Loucy (cell line): ENCODE measurements around the gene LEF1.
A peak's percentile ranks its signal among the peaks of the same experiment; 100 is the strongest.

Experiments used
- H2AFZ ChIP-seq: fragments of 200-600 bp; sonication (generic); 2 replicates; pipeline ENCODE4 v1.6.0; 2016; ENCODE audit warnings: antibody characterized with exemption, mild to moderate bottlenecking, low read length, moderate library complexity
- H3F3A ChIP-seq: fragments of 200-600 bp; 2 replicates; pipeline ENCODE4 v1.6.0; 2016; ENCODE audit warnings: antibody characterized with exemption, low read depth, mild to moderate bottlenecking
- H3K27me3 ChIP-seq: fragments of 200-600 bp; sonication (generic); 2 replicates; pipeline ENCODE4 v1.6.1; 2014; ENCODE audit warnings: low read length, mild to moderate bottlenecking; ENCODE audit not compliant: insufficient read depth, poor library complexity, severe bottlenecking
- H3K36me3 ChIP-seq: fragments of 200-600 bp; sonication (generic); 2 replicates; pipeline ENCODE4 v1.6.1; 2016; ENCODE audit warnings: low read length; ENCODE audit not compliant: insufficient read depth
- H3K4me1 ChIP-seq: fragments of 200-600 bp; sonication (generic); 2 replicates; pipeline ENCODE4 v1.5.1; 2014; ENCODE audit warnings: low read length, mild to moderate bottlenecking; ENCODE audit not compliant: insufficient read depth, poor library complexity, severe bottlenecking
- H3K4me2 ChIP-seq: fragments of 200-600 bp; sonication (generic); 2 replicates; pipeline ENCODE4 v1.6.0; 2014; ENCODE audit warnings: antibody characterized with exemption, low read length, low read depth, mild to moderate bottlenecking; ENCODE audit not compliant: poor library complexity, severe bottlenecking
- H3K4me3 ChIP-seq: fragments of 200-600 bp; sonication (generic); 2 replicates; pipeline ENCODE4 v1.5.1; 2014; ENCODE audit warnings: low read length, mild to moderate bottlenecking, mixed read lengths; ENCODE audit not compliant: poor library complexity, severe bottlenecking
- H3K79me2 ChIP-seq: fragments of 200-600 bp; sonication (generic); 2 replicates; pipeline ENCODE4 v1.6.1; 2014; ENCODE audit warnings: low read length; ENCODE audit not compliant: insufficient read depth
- H3K9ac ChIP-seq: fragments of 200-600 bp; sonication (generic); 2 replicates; pipeline ENCODE4 v1.6.0; 2014; ENCODE audit warnings: mild to moderate bottlenecking, low read depth, low read length, moderate library complexity; ENCODE audit not compliant: poor library complexity, severe bottlenecking
- H3K9me2 ChIP-seq: fragments of 200-600 bp; sonication (generic); replicated peaks from 2 replicates; pipeline ENCODE4 v1.6.1; 2016; ENCODE audit warnings: low read depth, low read length, mixed read lengths
- H3K9me3 ChIP-seq: fragments of 200-600 bp; sonication (generic); 2 replicates; pipeline ENCODE4 v1.6.1; 2014; ENCODE audit warnings: mild to moderate bottlenecking, antibody characterized with exemption, low read length, low read depth; ENCODE audit not compliant: insufficient read depth
- H4K20me1 ChIP-seq: fragments of 200-600 bp; sonication (generic); 2 replicates; pipeline ENCODE4 v1.6.0; 2014; ENCODE audit warnings: antibody characterized with exemption, low read length, mild to moderate bottlenecking; ENCODE audit not compliant: insufficient read depth, poor library complexity, severe bottlenecking
- EZH2phosphoT487 ChIP-seq: fragments of 200-600 bp; IDR thresholded peaks from 2 replicates; pipeline ENCODE4 v1.6.1; 2018; ENCODE audit warnings: antibody characterized with exemption, mild to moderate bottlenecking, moderate library complexity, borderline replicate concordance
- TF ChIP-seq, protein P1 (sequence below): fragments of 200-600 bp; sonication (generic); conservative IDR thresholded peaks from 2 replicates; pipeline ENCODE4 v1.5.1; 2014; ENCODE audit warnings: mild to moderate bottlenecking, antibody characterized with exemption, low read length

LEF1 gene

DNA sequence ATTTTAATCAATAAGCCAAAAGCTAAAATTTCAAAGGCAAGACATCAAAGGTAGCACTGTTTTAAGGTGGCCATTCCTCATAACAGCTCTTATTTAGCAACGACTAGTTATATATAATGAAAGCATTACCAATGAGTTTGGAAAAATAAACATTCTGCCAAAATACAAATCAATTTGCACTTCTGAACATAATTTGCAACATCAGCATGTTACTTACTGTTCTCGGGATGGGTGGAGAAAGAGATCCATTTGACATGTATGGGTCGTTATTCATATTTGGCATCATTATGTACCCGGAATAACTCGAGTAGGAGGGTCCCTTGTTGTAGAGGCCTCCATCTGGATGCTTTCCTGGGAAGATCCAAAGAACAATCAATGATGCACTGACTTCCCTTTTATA is 5.4 kb downstream of the LEF1 start:
- Histone ChIP-seq H3K4me2 (peak overlapping the region; percentile 93), H3K9ac (peak overlapping the region; percentile 92), H4K20me1 (peaks cover 80% of the 10 kb centered on the region), H3F3A (0 out of 2 replicates have a peak, but pooled peaks cover 2% of the 10 kb centered on the region), H3K27me3 (no peaks in the 10 kb centered on the region), H3K36me3 (peaks cover 50% of the 10 kb centered on the region), H2AFZ (no peak overlapping the region), H3K79me2 (peaks cover 100% of the 10 kb centered on the region), H3K4me1 (peaks cover 70% of the 10 kb centered on the region), H3K9me2 (no peaks in the 10 kb centered on the region), H3K9me3 (no peaks in the 10 kb centered on the region), H3K4me3 (peak overlapping the region; percentile 96)
- no peak for TF ChIP-seq EZH2phosphoT487
- TF ChIP-seq, protein P1, sequence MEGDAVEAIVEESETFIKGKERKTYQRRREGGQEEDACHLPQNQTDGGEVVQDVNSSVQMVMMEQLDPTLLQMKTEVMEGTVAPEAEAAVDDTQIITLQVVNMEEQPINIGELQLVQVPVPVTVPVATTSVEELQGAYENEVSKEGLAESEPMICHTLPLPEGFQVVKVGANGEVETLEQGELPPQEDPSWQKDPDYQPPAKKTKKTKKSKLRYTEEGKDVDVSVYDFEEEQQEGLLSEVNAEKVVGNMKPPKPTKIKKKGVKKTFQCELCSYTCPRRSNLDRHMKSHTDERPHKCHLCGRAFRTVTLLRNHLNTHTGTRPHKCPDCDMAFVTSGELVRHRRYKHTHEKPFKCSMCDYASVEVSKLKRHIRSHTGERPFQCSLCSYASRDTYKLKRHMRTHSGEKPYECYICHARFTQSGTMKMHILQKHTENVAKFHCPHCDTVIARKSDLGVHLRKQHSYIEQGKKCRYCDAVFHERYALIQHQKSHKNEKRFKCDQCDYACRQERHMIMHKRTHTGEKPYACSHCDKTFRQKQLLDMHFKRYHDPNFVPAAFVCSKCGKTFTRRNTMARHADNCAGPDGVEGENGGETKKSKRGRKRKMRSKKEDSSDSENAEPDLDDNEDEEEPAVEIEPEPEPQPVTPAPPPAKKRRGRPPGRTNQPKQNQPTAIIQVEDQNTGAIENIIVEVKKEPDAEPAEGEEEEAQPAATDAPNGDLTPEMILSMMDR = no peak

DNA sequence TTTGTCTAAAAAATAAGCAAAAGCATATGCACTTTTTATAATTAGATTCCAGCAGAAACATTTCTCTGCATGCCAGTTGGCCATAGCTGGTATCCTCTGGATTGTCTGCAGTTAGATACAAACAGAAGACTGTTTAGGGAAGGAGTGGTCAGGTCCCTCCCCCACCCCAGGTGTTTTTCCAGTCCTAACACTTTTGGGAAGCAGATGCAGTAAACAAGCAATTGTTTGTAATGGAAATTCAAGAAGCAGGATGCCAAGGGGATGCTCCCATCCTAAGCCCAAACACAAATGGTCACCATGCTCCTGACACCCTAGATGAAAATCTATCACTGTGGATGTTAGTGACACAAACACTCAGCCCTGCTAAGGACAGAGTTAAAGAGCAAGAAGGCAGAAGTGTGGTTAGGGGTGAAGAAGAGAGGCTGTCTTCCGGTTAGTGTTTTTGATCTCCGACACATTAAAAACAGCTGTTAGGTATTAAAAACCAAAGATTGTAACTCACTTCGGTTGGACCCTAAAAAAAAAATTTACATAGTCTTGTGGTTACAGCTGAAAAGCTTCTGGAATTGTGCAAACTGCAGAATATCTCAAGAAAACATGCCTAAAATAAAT is 7.9 kb downstream of the LEF1 start:
- no peaks in the 10 kb centered on the region for H3K9me3 ChIP-seq
- TF ChIP-seq EZH2phosphoT487 = no peak
- TF ChIP-seq, protein P1 = no peak
- no peaks in the 10 kb centered on the region for H3K27me3 ChIP-seq
- H3K9me2 ChIP-seq = no peaks in the 10 kb centered on the region
- peaks cover 66% of the 10 kb centered on the region for H3K36me3 ChIP-seq
- no peak overlapping the region for H2AFZ ChIP-seq
- H3K79me2 ChIP-seq = peaks cover 100% of the 10 kb centered on the region
- H3K4me1 ChIP-seq = peaks cover 93% of the 10 kb centered on the region
- peak overlapping the region; percentile 96 for H3K4me3 ChIP-seq
- peaks cover 96% of the 10 kb centered on the region for H4K20me1 ChIP-seq
- H3F3A ChIP-seq = no peaks in the 10 kb centered on the region
- peak overlapping the region; percentile 92 for H3K9ac ChIP-seq
- peak overlapping the region; percentile 93 for H3K4me2 ChIP-seq

DNA sequence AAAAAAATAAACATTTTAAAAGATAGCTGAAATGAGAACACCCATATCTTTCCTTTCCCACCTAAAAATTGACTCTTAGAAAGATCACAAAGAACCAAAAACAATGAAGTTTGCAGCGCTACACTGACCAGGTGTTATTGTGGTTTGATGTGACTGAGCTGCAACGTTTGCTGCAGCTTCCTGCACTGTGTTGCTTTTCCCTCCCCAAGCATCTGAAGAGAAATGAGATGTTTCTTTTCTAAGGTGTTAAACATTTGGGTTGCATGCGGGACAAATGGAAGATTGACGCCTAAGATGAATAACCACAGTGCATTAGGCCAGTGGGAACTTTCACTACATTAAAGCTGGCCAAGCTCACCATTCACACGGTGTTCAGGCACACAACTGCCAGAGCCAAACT is 8.9 kb downstream of the LEF1 start:
- H3K4me3 ChIP-seq = peak overlapping the region; percentile 96
- no peaks in the 10 kb centered on the region for H3K27me3 ChIP-seq
- H3K9ac ChIP-seq = peak overlapping the region; percentile 53
- peaks cover 96% of the 10 kb centered on the region for H4K20me1 ChIP-seq
- no peaks in the 10 kb centered on the region for H3F3A ChIP-seq
- peaks cover 76% of the 10 kb centered on the region for H3K36me3 ChIP-seq
- peaks cover 92% of the 10 kb centered on the region for H3K4me1 ChIP-seq
- H3K79me2 ChIP-seq = peaks cover 100% of the 10 kb centered on the region
- peak overlapping the region; percentile 93 for H3K4me2 ChIP-seq
- TF ChIP-seq, protein P1 = no peak
- TF ChIP-seq EZH2phosphoT487 = no peak
- no peak overlapping the region for H2AFZ ChIP-seq
- H3K9me2 ChIP-seq = no peaks in the 10 kb centered on the region
- no peaks in the 10 kb centered on the region for H3K9me3 ChIP-seq
